ENCODE data around the gene KCNH5.
"Not testable (repeated sequence)": the region's sequence is repeated elsewhere in the genome, so short reads cannot be mapped to it uniquely, and the experiment has no call there.

The KCNH5 gene

DNA sequence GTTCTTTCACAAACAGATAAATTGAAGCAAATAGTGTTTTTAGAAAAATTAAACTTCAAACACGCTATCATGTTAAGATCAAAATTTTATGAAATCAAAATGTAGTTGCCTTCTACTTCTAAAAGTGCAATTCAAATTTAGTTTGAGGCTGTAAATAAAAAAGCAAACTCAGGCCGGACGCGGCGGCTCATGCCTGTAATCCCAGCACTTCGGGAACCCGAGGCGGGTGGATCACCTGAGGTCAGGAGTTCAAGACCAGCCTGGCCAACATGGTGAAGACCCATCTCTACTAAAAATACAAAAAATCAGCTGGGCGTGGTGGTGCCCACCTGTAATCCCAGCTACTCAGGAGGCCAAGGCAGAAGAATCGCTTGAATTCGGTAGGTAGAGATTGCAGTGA, 298.4 kb downstream of the KCNH5 start:
- H3K4me3 ChIP-seq (ENCODE audit: low read length); H3K9me3 ChIP-seq (ENCODE audit: low read length); H3K36me3 ChIP-seq (ENCODE audit: insufficient read depth, low read length); H3K4me1 ChIP-seq (ENCODE audit: insufficient read depth, low read length); H2AFZ ChIP-seq (ENCODE audit: low read depth, low read length); H3K27me3 ChIP-seq (ENCODE audit: insufficient read depth, low read length): not testable (repeated sequence)

DNA sequence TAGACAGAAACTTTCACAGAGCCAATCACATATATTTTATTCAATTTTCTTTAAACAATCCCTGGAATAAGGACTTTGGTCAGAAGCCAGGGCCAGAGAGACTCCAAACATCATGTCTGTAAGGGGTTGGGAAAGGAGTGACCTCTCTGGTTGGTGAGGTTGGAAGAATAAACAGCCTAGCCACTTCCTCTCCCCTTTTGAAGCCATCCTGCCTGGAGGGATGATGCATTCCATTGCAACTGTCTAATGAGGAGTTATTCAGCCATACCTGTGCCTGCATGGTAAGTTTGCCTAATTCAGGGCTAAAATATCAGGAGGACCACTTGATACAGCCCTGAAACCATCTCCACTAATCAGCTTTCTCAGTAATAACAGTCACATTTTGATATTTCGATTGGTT, 299.8 kb downstream of the KCNH5 start:
- no peaks in the 10 kb centered on the region for H3K27me3 ChIP-seq (ENCODE audit: insufficient read depth, low read length)
- no peak overlapping the region for H3K4me3 ChIP-seq (ENCODE audit: low read length)
- no peaks in the 10 kb centered on the region for H3K9me3 ChIP-seq (ENCODE audit: low read length)
- no peaks in the 10 kb centered on the region for H3K36me3 ChIP-seq (ENCODE audit: insufficient read depth, low read length)
- H2AFZ ChIP-seq (ENCODE audit: low read depth, low read length), result no peak overlapping the region
- H3K4me1 ChIP-seq (ENCODE audit: insufficient read depth, low read length), result no peaks in the 10 kb centered on the region

DNA sequence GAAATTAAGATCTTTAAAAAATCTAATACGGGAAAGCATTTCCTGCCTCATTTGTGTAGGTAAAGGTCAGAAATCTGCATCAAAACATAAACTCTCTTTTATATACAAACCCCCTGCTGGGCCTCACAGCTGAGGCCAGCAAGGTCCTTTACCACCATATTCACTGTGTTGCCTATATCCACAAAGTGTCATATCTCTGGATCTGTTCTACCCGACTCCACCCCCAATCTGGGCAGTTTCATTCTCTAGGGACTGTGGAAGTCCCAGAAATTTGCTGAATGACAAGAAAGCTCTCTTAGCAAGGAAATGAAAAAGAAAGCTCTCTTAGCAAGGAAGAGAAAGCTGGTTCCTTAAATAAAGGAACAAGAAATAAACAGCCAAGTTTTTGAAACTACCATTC, 301.7 kb downstream of the KCNH5 start:
- H3K27me3 ChIP-seq (ENCODE audit: insufficient read depth, low read length), result no peaks in the 10 kb centered on the region
- no peaks in the 10 kb centered on the region for H3K4me1 ChIP-seq (ENCODE audit: insufficient read depth, low read length)
- no peaks in the 10 kb centered on the region for H3K9me3 ChIP-seq (ENCODE audit: low read length)
- no peak overlapping the region for H2AFZ ChIP-seq (ENCODE audit: low read depth, low read length)
- H3K4me3 ChIP-seq (ENCODE audit: low read length), result no peak overlapping the region
- no peaks in the 10 kb centered on the region for H3K36me3 ChIP-seq (ENCODE audit: insufficient read depth, low read length)

DNA sequence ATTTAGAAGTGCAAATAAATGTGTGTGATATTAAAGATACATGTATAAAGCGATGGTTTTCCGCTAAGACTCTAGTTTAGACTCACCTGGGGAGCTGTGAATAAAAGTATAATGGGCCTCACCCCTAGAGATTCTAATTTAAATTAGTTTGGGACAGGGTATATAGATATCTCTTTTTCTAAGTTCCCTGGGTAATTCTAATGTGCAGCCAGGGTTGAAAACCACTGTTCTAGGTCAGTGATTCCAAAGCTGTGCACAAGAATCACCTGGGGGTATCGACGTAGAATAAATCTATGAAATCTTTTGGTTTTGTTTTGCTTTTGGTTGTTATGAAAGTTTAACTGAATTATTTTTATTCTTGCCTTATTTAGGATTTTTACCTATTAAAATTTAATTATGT, 302.1 kb downstream of the KCNH5 start:
- Histone ChIP-seq H3K9me3 (ENCODE audit: low read length) (no peaks in the 10 kb centered on the region), H3K4me1 (ENCODE audit: insufficient read depth, low read length) (no peaks in the 10 kb centered on the region), H3K27me3 (ENCODE audit: insufficient read depth, low read length) (no peaks in the 10 kb centered on the region), H3K36me3 (ENCODE audit: insufficient read depth, low read length) (no peaks in the 10 kb centered on the region), H3K4me3 (ENCODE audit: low read length) (no peak overlapping the region), H2AFZ (ENCODE audit: low read depth, low read length) (no peak overlapping the region)

DNA sequence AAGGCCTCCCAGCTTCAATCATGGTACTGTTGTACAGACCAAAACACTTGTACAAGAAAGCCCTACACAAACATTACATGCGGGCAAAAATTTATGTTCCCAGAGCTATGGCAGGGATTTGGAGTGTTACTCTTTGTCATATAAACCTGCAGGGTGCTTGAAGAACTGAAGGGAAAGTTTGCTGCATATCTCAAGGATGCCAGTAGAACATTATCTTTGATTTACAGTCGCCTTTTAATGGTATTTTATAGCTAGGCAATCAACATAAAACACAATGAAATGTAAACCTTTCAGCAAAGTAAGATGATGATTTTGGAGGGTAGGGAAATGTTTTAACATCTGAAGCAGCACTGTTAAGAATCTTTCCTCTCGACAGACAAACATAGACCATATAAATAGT, 305.6 kb downstream of the KCNH5 start:
- Histone ChIP-seq H3K36me3 (ENCODE audit: insufficient read depth, low read length) (no peaks in the 10 kb centered on the region), H3K4me1 (ENCODE audit: insufficient read depth, low read length) (no peaks in the 10 kb centered on the region), H3K9me3 (ENCODE audit: low read length) (no peaks in the 10 kb centered on the region), H2AFZ (ENCODE audit: low read depth, low read length) (no peak overlapping the region), H3K4me3 (ENCODE audit: low read length) (no peak overlapping the region), H3K27me3 (ENCODE audit: insufficient read depth, low read length) (no peaks in the 10 kb centered on the region)

DNA sequence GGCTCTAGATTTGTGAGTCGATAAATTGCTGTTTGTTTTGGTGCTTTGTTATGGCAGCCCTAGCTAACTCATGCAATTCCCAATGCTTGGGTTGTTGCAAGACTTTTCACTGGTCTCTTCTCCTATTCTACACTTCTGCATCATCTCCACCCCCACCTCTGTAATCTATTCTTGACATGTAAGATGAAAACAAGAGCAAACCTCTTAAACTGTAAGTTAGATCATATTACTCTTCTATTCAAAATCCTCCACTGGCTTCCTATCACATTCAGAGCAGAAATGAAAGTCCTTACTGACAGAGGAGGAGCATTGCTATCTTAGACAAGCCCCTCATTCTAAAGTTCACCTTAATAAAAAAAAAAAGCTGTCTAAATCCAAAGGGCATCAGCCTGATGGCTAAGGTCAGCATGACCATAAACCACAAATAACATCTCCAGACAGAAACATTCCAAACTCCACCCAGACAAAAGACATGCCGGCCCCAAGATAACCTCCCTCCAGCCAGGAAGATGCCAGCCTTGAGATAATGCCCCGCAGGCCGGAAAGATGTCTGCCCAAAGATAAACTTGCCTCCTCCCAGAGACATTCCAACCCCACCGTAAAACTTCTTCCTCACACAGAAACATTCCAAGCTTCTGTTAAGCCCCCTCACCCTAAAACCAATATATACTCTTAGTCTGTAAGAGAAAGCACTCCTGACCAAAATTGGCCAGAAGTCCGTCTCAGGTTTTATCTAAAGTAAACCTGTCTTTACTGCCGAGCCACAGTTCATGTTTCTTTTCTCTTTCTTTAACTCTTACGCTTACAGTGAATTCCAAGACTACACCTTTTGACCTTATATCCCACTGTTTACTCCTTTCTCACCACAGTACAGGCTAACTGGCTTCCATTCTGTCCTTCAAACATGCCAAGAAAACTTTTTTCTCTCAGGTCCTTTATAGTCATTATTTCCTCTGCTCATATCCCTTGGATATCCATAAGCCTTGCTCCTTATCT, 308.9 kb downstream of the KCNH5 start:
- Histone ChIP-seq H3K27me3 (ENCODE audit: insufficient read depth, low read length) (no peaks in the 10 kb centered on the region), H3K36me3 (ENCODE audit: insufficient read depth, low read length) (no peaks in the 10 kb centered on the region), H2AFZ (ENCODE audit: low read depth, low read length) (no peak overlapping the region), H3K4me3 (ENCODE audit: low read length) (no peak overlapping the region), H3K9me3 (ENCODE audit: low read length) (no peaks in the 10 kb centered on the region), H3K4me1 (ENCODE audit: insufficient read depth, low read length) (no peaks in the 10 kb centered on the region)

DNA sequence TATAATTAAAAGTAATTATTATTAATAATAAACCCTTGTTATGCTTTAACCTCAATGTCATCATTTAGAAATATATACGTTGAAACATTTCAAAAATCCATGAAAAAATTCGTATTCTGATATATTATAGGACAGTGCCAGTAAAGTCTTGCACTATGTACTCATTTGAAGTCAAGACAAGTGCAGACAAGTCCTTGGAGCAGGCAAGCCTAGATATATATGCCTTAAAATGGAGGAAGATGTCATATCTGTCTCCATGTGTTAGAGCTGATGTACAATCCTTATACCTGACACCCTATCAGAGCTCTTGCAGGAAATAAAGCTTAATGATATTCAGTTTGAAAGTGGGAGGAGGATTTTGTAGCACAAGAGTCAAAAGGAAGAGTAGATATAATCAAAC, 310.4 kb downstream of the KCNH5 start:
- H3K4me1 ChIP-seq (ENCODE audit: insufficient read depth, low read length), result no peaks in the 10 kb centered on the region
- no peaks in the 10 kb centered on the region for H3K27me3 ChIP-seq (ENCODE audit: insufficient read depth, low read length)
- H2AFZ ChIP-seq (ENCODE audit: low read depth, low read length), result no peak overlapping the region
- H3K4me3 ChIP-seq (ENCODE audit: low read length), result no peak overlapping the region
- H3K36me3 ChIP-seq (ENCODE audit: insufficient read depth, low read length), result no peaks in the 10 kb centered on the region
- no peaks in the 10 kb centered on the region for H3K9me3 ChIP-seq (ENCODE audit: low read length)

DNA sequence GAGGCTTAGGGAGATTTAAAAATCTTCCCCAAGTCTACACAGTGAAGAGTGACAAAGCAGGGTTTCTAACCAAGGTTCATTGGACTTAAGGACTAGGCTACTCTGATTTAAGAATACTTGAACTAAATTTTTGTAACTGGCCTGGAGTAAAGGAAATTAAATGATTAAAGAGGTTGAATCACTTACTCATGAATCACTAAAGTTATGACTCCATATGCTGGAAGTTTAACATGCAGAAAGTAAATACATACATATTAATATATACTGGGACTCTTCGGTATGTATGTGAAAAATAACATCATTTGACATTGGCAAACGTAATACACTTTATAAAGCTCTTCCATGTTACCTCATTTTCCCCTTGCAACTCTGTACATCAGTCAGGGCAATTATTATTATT, 322.9 kb downstream of the KCNH5 start:
- Histone ChIP-seq H3K4me3 (ENCODE audit: low read length) (no peak overlapping the region), H2AFZ (ENCODE audit: low read depth, low read length) (no peak overlapping the region), H3K36me3 (ENCODE audit: insufficient read depth, low read length) (no peaks in the 10 kb centered on the region), H3K27me3 (ENCODE audit: insufficient read depth, low read length) (no peaks in the 10 kb centered on the region), H3K4me1 (ENCODE audit: insufficient read depth, low read length) (no peaks in the 10 kb centered on the region), H3K9me3 (ENCODE audit: low read length) (no peaks in the 10 kb centered on the region)

DNA sequence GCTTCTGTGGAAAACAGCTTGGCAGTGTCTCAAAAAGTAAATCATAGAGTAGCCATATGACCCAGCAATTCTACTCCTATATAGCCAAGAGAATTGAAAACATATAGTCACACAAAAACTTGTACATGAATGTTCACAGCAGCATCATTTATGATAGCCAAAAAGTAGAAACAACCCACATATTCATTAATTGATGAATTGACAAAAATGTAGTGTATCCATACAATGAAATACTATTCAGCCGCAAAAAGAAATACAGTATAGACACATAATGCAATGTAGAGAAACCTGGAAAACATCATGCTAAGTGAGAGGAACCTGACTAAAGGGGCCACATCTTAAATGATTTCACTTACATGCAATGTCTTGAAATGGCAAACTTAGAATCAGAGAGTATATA, 326.6 kb downstream of the KCNH5 start:
- no peaks in the 10 kb centered on the region for H3K27me3 ChIP-seq (ENCODE audit: insufficient read depth, low read length)
- no peaks in the 10 kb centered on the region for H3K4me1 ChIP-seq (ENCODE audit: insufficient read depth, low read length)
- no peaks in the 10 kb centered on the region for H3K36me3 ChIP-seq (ENCODE audit: insufficient read depth, low read length)
- no peak overlapping the region for H3K4me3 ChIP-seq (ENCODE audit: low read length)
- H3K9me3 ChIP-seq (ENCODE audit: low read length), result no peaks in the 10 kb centered on the region
- H2AFZ ChIP-seq (ENCODE audit: low read depth, low read length), result no peak overlapping the region

DNA sequence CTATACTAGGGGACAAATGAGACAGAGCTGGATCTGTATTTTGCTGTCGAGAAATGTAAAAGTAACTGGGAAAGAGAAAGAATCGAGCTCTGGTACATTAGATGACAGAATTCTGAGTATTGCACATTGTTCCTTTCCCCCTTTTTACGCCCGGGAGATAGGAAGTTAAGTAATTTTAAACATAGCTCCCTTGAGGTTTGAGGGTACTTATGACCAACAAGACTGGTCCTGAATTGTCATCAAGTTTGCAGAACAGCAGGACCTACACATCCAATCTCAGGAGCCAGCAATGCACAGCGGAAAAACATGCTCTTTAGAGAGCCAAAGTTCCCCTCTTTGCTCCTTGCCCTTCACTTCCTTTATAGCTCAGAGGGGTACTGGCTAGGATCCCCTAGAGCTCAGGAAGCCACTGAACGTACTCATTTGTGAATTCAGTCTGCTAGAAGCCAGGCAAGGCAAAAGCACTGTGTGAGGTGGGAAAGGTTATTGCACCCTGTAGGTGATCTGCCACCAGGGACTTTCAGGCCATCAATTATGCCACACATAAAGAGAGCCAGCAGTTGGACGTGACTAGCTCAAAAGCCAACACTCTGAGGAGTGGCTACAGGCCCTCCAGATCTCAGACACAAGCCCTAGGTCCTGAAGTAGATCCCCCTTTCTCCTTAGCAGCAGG, 333.8 kb downstream of the KCNH5 start:
- no peaks in the 10 kb centered on the region for H3K36me3 ChIP-seq (ENCODE audit: insufficient read depth, low read length)
- H3K4me1 ChIP-seq (ENCODE audit: insufficient read depth, low read length), result no peaks in the 10 kb centered on the region
- no peak overlapping the region for H3K4me3 ChIP-seq (ENCODE audit: low read length)
- no peaks in the 10 kb centered on the region for H3K9me3 ChIP-seq (ENCODE audit: low read length)
- no peaks in the 10 kb centered on the region for H3K27me3 ChIP-seq (ENCODE audit: insufficient read depth, low read length)
- no peak overlapping the region for H2AFZ ChIP-seq (ENCODE audit: low read depth, low read length)

DNA sequence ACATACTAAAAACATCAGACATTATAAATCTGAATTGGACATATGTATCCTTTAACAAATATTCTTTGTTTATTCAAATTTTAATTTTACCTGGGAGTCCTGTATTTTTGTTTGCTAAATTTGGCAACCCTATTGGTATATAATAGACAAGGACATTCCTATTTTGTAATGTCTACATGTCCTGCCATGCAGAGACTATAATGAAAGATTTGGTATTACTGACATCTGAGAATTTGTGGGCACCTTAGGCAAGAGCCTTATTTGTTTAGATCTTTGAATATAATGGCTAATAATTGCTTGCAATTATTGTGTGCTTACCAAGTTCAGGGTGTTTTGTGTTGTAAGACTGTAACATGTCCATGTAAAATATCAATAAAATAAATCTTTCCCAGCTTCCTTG, 334.4 kb downstream of the KCNH5 start:
- Histone ChIP-seq H2AFZ (ENCODE audit: low read depth, low read length) (no peak overlapping the region), H3K9me3 (ENCODE audit: low read length) (no peaks in the 10 kb centered on the region), H3K4me3 (ENCODE audit: low read length) (no peak overlapping the region), H3K36me3 (ENCODE audit: insufficient read depth, low read length) (no peaks in the 10 kb centered on the region), H3K4me1 (ENCODE audit: insufficient read depth, low read length) (no peaks in the 10 kb centered on the region), H3K27me3 (ENCODE audit: insufficient read depth, low read length) (no peaks in the 10 kb centered on the region)

DNA sequence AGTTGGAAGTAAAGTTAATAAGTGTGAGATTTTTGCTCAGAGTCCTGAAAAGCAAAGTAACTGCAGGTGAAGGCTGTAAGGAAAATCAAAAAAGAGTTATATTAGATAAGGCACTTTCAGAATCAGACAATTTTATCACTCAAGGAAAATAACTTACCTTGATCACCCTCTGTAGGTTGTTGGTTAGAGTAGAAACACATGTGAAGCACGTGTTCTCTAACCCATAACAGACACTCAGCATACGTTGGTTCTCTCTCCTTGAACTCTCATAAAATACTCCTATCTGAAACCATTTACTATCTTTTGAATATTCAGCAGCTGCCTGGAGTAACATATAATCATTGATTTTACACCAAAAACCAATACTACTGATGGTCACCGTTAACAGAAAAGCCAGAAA, 335.5 kb downstream of the KCNH5 start:
- Histone ChIP-seq H3K9me3 (ENCODE audit: low read length) (no peaks in the 10 kb centered on the region), H3K4me1 (ENCODE audit: insufficient read depth, low read length) (no peaks in the 10 kb centered on the region), H3K4me3 (ENCODE audit: low read length) (no peak overlapping the region), H2AFZ (ENCODE audit: low read depth, low read length) (no peak overlapping the region), H3K27me3 (ENCODE audit: insufficient read depth, low read length) (no peaks in the 10 kb centered on the region), H3K36me3 (ENCODE audit: insufficient read depth, low read length) (no peaks in the 10 kb centered on the region)

DNA sequence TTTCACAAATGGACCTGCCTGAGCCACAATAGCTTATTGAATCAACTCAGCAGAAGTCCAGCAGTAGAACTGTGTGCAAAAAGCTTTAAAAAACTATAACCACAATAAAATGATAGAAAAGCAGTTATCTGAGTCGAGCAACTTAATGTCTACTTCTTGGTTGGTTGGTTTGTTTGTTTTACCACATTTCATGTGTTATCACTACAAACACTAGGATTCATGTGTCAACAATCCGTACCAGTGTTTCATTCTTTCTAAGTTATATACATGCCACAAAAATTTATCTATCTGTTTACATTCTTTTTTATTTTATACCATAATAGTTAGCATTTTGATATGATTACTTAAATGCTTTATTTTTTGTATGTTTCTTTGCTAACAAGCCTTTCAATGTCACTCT, 339.0 kb downstream of the KCNH5 start:
- no peaks in the 10 kb centered on the region for H3K4me1 ChIP-seq (ENCODE audit: insufficient read depth, low read length)
- H3K4me3 ChIP-seq (ENCODE audit: low read length), result no peak overlapping the region
- H2AFZ ChIP-seq (ENCODE audit: low read depth, low read length), result no peak overlapping the region
- no peaks in the 10 kb centered on the region for H3K36me3 ChIP-seq (ENCODE audit: insufficient read depth, low read length)
- no peaks in the 10 kb centered on the region for H3K9me3 ChIP-seq (ENCODE audit: low read length)
- H3K27me3 ChIP-seq (ENCODE audit: insufficient read depth, low read length), result no peaks in the 10 kb centered on the region
